Frontal cortex (tissue), 4 donors: Measurements from ENCODE around the gene PLEKHG4B. TPM values are rescaled to one million over a fixed set of nuclear protein-coding genes. Genes with fewer than 3 reads are reported as not detected.
"Not testable (repeated sequence)": the region's sequence is repeated elsewhere in the genome, so short reads cannot be mapped to it uniquely, and the experiment has no call there.

ENCODE experiments used
- DNase-seq, 2 donors: peaks; one replicate each; pipeline ENCODE4 v3.0.0; 2012; ENCODE audit warnings: low spot score in 2 of 2
- FAIRE-seq: peaks from 2 replicates; lab custom pipeline; 2012; peaks lifted over from hg19 to GRCh38; lab: Jason Lieb, UNC
- total RNA-seq: library from RNA; depleted of rRNA; stranded (reverse); fragments of >200 nt; gene quantifications from one replicate; pipeline ENCODE4 v1.2.3, GENCODE V29; 2014
- donor health status: control.
- donor health status: control.
- donor health status: control.

Gene PLEKHG4B, protein sequence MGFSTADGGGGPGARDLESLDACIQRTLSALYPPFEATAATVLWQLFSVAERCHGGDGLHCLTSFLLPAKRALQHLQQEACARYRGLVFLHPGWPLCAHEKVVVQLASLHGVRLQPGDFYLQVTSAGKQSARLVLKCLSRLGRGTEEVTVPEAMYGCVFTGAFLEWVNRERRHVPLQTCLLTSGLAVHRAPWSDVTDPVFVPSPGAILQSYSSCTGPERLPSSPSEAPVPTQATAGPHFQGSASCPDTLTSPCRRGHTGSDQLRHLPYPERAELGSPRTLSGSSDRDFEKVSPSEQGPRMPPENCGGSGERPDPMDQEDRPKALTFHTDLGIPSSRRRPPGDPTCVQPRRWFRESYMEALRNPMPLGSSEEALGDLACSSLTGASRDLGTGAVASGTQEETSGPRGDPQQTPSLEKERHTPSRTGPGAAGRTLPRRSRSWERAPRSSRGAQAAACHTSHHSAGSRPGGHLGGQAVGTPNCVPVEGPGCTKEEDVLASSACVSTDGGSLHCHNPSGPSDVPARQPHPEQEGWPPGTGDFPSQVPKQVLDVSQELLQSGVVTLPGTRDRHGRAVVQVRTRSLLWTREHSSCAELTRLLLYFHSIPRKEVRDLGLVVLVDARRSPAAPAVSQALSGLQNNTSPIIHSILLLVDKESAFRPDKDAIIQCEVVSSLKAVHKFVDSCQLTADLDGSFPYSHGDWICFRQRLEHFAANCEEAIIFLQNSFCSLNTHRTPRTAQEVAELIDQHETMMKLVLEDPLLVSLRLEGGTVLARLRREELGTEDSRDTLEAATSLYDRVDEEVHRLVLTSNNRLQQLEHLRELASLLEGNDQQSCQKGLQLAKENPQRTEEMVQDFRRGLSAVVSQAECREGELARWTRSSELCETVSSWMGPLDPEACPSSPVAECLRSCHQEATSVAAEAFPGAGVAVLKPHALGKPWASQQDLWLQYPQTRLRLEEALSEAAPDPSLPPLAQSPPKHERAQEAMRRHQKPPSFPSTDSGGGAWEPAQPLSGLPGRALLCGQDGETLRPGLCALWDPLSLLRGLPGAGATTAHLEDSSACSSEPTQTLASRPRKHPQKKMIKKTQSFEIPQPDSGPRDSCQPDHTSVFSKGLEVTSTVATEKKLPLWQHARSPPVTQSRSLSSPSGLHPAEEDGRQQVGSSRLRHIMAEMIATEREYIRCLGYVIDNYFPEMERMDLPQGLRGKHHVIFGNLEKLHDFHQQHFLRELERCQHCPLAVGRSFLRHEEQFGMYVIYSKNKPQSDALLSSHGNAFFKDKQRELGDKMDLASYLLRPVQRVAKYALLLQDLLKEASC (N-terminal part only)
- 3.7 TPM for total RNA-seq

GRCh38 chr5:91556-92263, at the start of gene PLEKHG4B:
Gene PLEKHG4B, plus strand, starts transcription at chr5:92168. Its CDS starts 64 bp downstream, at chr5:92232.
- no peak for FAIRE-seq
- no peak for DNase-seq

GRCh38 chr5:42250-42649, 49.7 kb upstream of the PLEKHG4B start:
- no peak for FAIRE-seq
- no peak for DNase-seq

- DNase-seq = no peak
- FAIRE-seq = no peak
Observed at GRCh38 chr5:48192-48591, 43.8 kb upstream of the PLEKHG4B start.

DNA sequence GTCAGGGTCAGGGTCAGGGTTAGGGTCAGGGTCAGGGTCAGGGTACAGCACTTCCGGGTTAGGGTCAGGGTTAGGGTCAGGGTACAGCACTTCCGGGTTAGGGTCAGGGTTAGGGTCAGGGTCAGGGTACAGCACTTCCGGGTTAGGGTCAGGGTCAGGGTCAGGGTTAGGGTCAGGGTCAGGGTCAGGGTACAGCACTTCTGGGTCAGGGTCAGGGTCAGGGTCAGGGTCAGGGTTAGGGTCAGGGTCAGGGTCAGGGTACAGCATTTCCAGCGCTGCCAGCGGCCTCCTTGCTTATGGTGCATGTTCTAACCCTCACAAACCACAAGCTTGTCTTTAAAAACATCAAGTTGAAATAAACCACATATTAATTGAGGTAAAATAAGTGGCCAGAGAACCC, 42.4 kb upstream of the PLEKHG4B start:
- DNase-seq, FAIRE-seq: not testable (repeated sequence)

DNA sequence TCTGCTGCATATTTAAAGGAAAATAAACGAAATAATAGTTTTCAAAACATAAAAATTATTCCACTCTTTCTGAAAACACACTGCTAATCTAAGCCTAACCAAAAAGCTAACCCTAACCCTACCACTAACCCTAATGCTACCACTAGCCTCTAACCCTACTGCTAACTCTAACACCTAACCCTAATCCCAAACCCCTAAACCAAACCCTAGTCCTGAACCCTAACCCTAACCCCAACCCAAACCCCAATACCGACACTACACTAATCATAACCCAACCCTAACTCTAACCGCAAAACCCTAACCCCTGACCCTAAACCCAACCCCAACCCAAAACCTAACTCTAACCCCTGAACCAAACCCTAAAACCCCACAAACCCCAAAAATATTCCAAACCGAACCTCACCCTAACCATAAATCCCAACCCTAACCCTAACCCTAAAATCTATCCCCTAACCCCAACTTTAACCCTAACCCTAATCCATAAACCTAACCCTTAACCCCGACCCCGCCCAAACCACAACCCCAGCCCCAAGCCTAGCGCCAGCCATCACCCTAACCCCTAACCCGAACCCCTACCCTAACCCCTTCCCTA, 41.9 kb upstream of the PLEKHG4B start:
- FAIRE-seq (no peak), DNase-seq (no peak)

- DNase-seq = no peak
- FAIRE-seq = no peak
Observed at GRCh38 chr5:50724-51499, 41.1 kb upstream of the PLEKHG4B start.

- no peak for DNase-seq
Observed at GRCh38 chr5:51500-51823, 40.5 kb upstream of the PLEKHG4B start.

DNA sequence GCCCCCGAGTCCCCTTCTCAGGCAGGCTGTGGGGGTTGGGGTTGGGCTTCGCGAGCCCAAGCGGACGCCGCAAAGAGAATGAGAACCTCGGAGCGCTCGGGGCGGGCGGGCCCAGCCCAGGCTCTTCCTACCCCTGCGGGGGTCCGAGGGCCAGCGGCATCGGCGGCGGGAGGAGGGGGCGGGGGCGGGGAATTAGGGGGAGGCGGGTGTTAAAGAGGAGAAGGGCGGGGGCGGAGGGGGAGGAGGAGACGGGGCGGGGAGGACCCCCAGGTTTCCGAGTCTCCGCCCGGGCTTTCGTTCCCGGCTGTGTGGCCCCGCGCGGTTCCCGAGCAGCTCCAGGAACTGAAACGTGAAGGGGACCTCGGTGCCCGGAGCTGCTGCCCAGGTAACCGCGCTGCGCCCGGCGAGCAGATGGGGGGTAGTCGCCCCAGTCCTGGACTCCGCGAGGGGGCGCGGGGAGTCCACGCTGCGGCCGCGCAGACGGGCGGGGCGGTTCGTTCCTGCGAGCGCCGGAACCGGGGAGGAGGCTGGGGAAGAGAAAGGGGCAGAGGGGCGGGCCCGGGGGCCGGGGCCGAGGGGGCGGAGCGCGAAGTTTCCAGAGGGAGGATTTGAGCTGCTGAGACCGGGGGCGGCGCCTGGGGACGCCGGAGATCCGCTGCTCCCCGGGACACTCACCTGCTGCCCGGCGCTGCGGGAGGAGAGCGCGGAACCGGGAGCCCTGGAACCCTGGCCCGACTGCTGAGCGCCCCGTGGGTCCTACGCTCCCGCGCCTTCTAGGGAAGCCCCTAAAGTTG, 38.4 kb upstream of the PLEKHG4B start:
- FAIRE-seq = no peak
- DNase-seq = peak in 1 of 2 donors; percentile 59

More at GRCh38 chr5:51500-51823, 40.5 kb upstream of the PLEKHG4B start:
- FAIRE-seq = no peak

GRCh38 chr5:54175-54730, 37.7 kb upstream of the PLEKHG4B start:
- no peak for FAIRE-seq
- no peak for DNase-seq

DNA sequence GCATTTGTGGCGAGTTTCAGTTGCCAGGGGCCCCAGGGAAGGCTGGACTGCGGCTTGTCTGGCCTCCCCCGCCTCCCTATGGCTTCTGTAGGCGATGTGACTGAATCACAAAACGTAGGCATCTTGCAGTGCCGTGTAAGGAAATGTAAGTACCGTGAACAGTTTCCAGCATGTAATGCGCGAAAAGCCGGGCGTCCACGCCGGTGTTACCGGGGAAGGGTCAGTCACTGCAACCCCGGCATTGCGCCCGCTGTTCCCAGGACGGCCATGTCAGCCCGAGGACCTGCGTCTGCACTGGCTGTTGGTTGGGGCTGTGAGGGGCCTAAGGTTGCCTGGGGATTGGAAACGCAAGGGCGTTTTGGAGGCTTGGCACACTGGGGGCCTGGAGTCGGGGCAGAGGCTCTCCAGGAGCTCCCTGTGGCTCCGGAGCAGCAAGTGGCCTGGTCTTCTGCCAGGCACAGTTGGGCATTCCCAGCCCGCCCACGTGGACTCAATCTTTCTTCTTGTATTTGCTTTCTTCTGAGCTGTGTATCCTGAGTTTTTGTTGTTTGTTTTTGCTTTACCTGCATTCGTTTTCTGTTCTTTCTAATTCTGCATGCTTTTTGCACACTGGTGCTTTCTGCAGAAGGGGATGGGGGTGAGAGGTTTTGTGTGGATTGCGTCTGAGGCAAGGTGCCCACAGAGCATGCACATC, 36.9 kb upstream of the PLEKHG4B start:
- DNase-seq = no peak
- no peak for FAIRE-seq

DNA sequence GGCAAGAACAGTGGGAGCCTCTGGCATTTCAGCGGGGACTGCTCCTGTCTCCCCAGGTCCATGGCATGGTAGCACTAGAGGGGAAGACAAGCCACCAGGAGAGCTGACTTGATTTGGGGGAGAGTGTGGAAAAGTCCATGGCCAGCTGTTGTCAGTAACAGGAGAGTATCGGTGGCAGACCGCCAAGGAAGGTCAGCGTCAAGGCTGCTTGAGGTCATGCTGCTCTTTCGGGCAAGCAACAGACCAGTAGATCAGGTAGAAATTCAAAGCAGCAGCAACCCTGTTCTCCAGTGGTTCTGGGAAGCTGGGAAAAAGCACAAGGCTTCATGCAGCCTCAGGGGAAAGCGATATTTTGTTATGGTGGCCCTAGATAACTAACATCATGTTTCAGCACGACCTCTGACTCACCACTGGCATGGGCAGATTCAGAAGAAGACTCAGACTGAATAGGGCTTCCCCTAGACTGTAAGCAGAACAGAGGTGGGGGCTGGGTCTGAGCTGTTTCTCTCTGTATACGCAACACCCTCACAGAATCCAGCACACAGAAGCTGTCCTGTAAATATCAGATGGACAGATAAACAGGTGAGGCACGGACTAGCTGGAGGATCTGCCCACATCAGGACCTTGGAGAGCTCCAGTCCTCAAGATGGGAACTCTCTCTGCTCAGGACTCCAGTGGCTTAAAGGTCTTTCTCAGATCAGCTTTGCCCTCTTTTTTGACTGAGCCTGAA, 35.2 kb upstream of the PLEKHG4B start:
- DNase-seq (no peak), FAIRE-seq (no peak)

DNA sequence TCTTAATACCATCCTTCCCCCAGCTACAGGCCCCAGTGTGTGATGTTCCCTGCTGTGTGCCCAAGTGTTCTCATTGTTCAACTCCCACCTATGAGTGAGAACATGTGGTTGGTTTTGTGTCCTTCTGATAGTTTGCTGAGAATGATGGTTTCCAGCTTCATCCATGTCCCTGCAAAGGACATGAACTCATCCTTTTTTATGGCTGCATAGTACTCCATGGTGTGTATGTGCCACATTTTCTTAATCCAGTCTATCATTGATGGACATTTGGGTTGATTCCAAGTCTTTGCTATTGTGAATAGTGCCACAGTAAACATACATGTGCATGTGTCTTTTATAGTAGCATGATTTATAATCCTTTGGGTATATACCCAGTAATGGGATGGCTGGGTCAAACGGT, 31.7 kb upstream of the PLEKHG4B start:
- not testable (repeated sequence) for DNase-seq, FAIRE-seq

GRCh38 chr5:70440-70839, 21.5 kb upstream of the PLEKHG4B start:
- FAIRE-seq (no peak), DNase-seq (no peak)

GRCh38 chr5:72316-73180, 19.4 kb upstream of the PLEKHG4B start:
- not testable (repeated sequence) for FAIRE-seq, DNase-seq

- not testable (repeated sequence) for FAIRE-seq, DNase-seq
Observed at GRCh38 chr5:73181-73447, 18.9 kb upstream of the PLEKHG4B start.
